H1 (cell line): ENCODE data around the gene POLE.

Source experiments
- ATF3 ChIP-seq: IDR thresholded peaks from 2 replicates; pipeline ENCODE4 v1.6.1; 2011; ENCODE audit warnings: low read depth, mild to moderate bottlenecking, low read length; ENCODE audit not compliant: insufficient read depth
- CBX5 ChIP-seq: fragments of 300-800, 300-1000 bp; sonication (generic); IDR thresholded peaks from 2 replicates; pipeline ENCODE4 v1.7.1; 2016; ENCODE audit warnings: antibody characterized with exemption, low read length, low read depth
- CEBPB ChIP-seq: IDR thresholded peaks from 2 replicates; pipeline ENCODE4 v1.6.1; 2012; ENCODE audit warnings: low read depth, low read length
- CTCF ChIP-seq, 3 experiments: IDR thresholded peaks; 1 replicate in 2 of 3; 2 replicates in 1 of 3; pipeline versions ENCODE4 v1.5.1 to v1.6.1; 2011; ENCODE audit warnings: low read length in 3 of 3, mild to moderate bottlenecking in 3 of 3, inconsistent platforms in 2 of 3, low read depth in 1 of 3, moderate library complexity in 1 of 3; ENCODE audit not compliant: insufficient read depth in 1 of 3; ENCODE audit errors: control extremely low read depth in 1 of 3
- EP300 ChIP-seq, 2 experiments: IDR thresholded peaks; 1 replicate in 1 of 2; 2 replicates in 1 of 2; pipeline ENCODE4 v1.6.1; 2011 to 2012; ENCODE audit warnings: low read depth in 2 of 2, low read length in 2 of 2, mild to moderate bottlenecking in 2 of 2, borderline replicate concordance in 1 of 2, inconsistent platforms in 1 of 2, moderate library complexity in 1 of 2
- FOSL1 ChIP-seq: IDR thresholded peaks from 2 replicates; pipeline ENCODE4 v1.6.1; 2011; ENCODE audit warnings: mild to moderate bottlenecking, low read depth, low read length, moderate library complexity; ENCODE audit not compliant: insufficient read depth
- HDAC2 ChIP-seq, 2 experiments: fragments of 300-600 bp in 1 of 2; sonication (generic) in 1 of 2; IDR thresholded peaks; 2 replicates each; pipeline ENCODE4 v1.6.1; 2011 to 2012; ENCODE audit warnings: low read depth in 2 of 2, low read length in 2 of 2, mild to moderate bottlenecking in 2 of 2, moderate library complexity in 2 of 2, borderline replicate concordance in 1 of 2, inconsistent platforms in 1 of 2
- POLR2AphosphoS5 ChIP-seq: IDR thresholded peaks from 2 replicates; pipeline ENCODE4 v1.6.1; 2011; ENCODE audit warnings: low read depth, low read length
- SUZ12 ChIP-seq: fragments of 200-600 bp; sonication (generic); IDR thresholded peaks from 2 replicates; pipeline ENCODE4 v1.6.1; 2012; ENCODE audit warnings: mild to moderate bottlenecking, inconsistent platforms, low read length, moderate library complexity, mixed read lengths
- YY1 ChIP-seq: IDR thresholded peaks from 2 replicates; pipeline ENCODE4 v1.6.1; 2011; ENCODE audit warnings: low read depth, mild to moderate bottlenecking, low read length
- ZNF274 ChIP-seq: IDR thresholded peaks from 2 replicates; pipeline ENCODE4 v1.7.0; 2012; ENCODE audit warnings: low read length, borderline replicate concordance; ENCODE audit errors: extremely low read depth

GRCh38 chr12:132604668-132605441 is 82.3 kb downstream of the POLE start:
- TF ChIP-seq EP300 (IDR thresholded peaks at IDR 0.05; ENCODE audit: borderline replicate concordance in 1 of 2, low read depth in 2 of 2, low read length in 2 of 2) (no peak), HDAC2 (IDR thresholded peaks at IDR 0.05; ENCODE audit: borderline replicate concordance in 1 of 2, low read depth in 2 of 2, low read length in 2 of 2) (no peak), CTCF (IDR thresholded peaks at IDR 0.05; ENCODE audit: control extremely low read depth in 1 of 3, insufficient read depth in 1 of 3, low read depth in 1 of 3, low read length in 3 of 3) (no peak), SUZ12 (no peak), ZNF274 (no peak), FOSL1 (no peak), POLR2AphosphoS5 (no peak), YY1 (no peak), ATF3 (no peak), CEBPB (no peak), CBX5 (no peak)
